ENCODE data around the gene RHOBTB3. TPM values are rescaled to one million over a fixed set of nuclear protein-coding genes. Genes with fewer than 3 reads are reported as not detected.

Gene RHOBTB3
- total RNA-seq, 6 experiments from 2014 or later = 24.1 to 49.1 (median 38.9) TPM

- peak overlapping the region in 2 of 3 donors; percentile 91 to 96 for H3K27ac ChIP-seq
- DNase-seq (no peak), ATAC-seq (no peak)
- intact Hi-C loops (cut with DNase I) = no loop called here
- no peak overlapping the region for H3K4me3 ChIP-seq
- H3K4me1 ChIP-seq = peaks cover 0 to 43% (median 21%) of the 10 kb centered on the region in 4 donors
- WGBS (ENCODE audit: insufficient coverage, low coverage, low lambda C conversion rate, missing lambda C conversion rate) = 36% methylated on average over 9 of the region's 9 CpGs
- no peaks in the 10 kb centered on the region for H3K27me3 ChIP-seq
- TF ChIP-seq POLR2A (IDR thresholded peaks at IDR 0.05) (no peak), CTCF (IDR thresholded peaks at IDR 0.05) (no peak)
- no peaks in the 10 kb centered on the region for H3K36me3 ChIP-seq
- no peaks in the 10 kb centered on the region for H3K9me3 ChIP-seq
These were observed 2.0 kb downstream of the RHOBTB3 start for GRCh38 chr5:95733107-95733665.

- Histone ChIP-seq H3K27ac (peak overlapping the region in 2 of 3 donors; percentile 91 to 96), H3K9me3 (no peaks in the 10 kb centered on the region), H3K36me3 (no peaks in the 10 kb centered on the region), H3K4me3 (no peak overlapping the region), H3K4me1 (peaks cover 0 to 51% (median 25%) of the 10 kb centered on the region in 4 donors), H3K27me3 (no peaks in the 10 kb centered on the region)
- DNase-seq = no peak
- intact Hi-C loops (cut with DNase I) = no loop called here
- WGBS (ENCODE audit: insufficient coverage, low coverage, low lambda C conversion rate, missing lambda C conversion rate) = 42% methylated on average over 2 of the region's 2 CpGs
- no peak for TF ChIP-seq POLR2A (IDR thresholded peaks at IDR 0.05)
- no peak for TF ChIP-seq CTCF (IDR thresholded peaks at IDR 0.05)
- ATAC-seq = no peak
These were observed 3.1 kb downstream of the RHOBTB3 start for GRCh38 chr5:95734187-95734586.

- no peaks in the 10 kb centered on the region for H3K36me3 ChIP-seq
- H3K27me3 ChIP-seq = no peaks in the 10 kb centered on the region
- 33% methylated on average over 2 of the region's 2 CpGs for WGBS (ENCODE audit: insufficient coverage, low coverage, low lambda C conversion rate, missing lambda C conversion rate)
- intact Hi-C loops (cut with DNase I) = no loop called here
- H3K27ac ChIP-seq = peak overlapping the region in 2 of 3 donors; percentile 91 to 96
- H3K4me3 ChIP-seq = no peak overlapping the region
- H3K9me3 ChIP-seq = no peaks in the 10 kb centered on the region
- TF ChIP-seq CTCF (IDR thresholded peaks at IDR 0.05) = no peak
- peak; percentile 29 for TF ChIP-seq POLR2A (IDR thresholded peaks at IDR 0.05)
- ATAC-seq (peak; percentile 35 to 65 (median 60)), DNase-seq (peak in 1 of 3 donors; percentile 81)
- peaks cover 0 to 54% (median 26%) of the 10 kb centered on the region in 4 donors for H3K4me1 ChIP-seq
These were observed 3.8 kb downstream of the RHOBTB3 start for GRCh38 chr5:95734906-95735305.

GRCh38 chr5:95735406-95735805 is 4.3 kb downstream of the RHOBTB3 start:
- intact Hi-C loops (cut with DNase I) = no loop called here
- Histone ChIP-seq H3K4me3 (no peak overlapping the region), H3K4me1 (peaks cover 0 to 54% (median 26%) of the 10 kb centered on the region in 4 donors)

More at GRCh38 chr5:95735406-95735805, 4.3 kb downstream of the RHOBTB3 start:
- Histone ChIP-seq H3K27ac (peak overlapping the region in 2 of 3 donors; percentile 91 to 96), H3K36me3 (no peaks in the 10 kb centered on the region), H3K27me3 (no peaks in the 10 kb centered on the region), H3K9me3 (no peaks in the 10 kb centered on the region)
- DNase-seq = no peak
- TF ChIP-seq POLR2A (IDR thresholded peaks at IDR 0.05) = no peak
- TF ChIP-seq CTCF (IDR thresholded peaks at IDR 0.05) = no peak
- no peak for ATAC-seq
- WGBS (ENCODE audit: insufficient coverage, low coverage, low lambda C conversion rate, missing lambda C conversion rate) = 33% methylated on average over 1 of the region's 1 CpG
